ENCODE data around the gene KIFC1.

- TF ChIP-seq CTCF (IDR thresholded peaks at IDR 0.05) (no peak), POLR2A (IDR thresholded peaks at IDR 0.05) (no peak)
Observed at GRCh38 chr6:33429750-33430052, 38.1 kb downstream of the KIFC1 start.

All from lower leg skin (tissue), 3 donors.